GM13976 (cell line): ENCODE data around the gene ZNF512B.
A peak's percentile ranks its signal among the peaks of the same experiment; 100 is the strongest.
"Not testable (repeated sequence)": the region's sequence is repeated elsewhere in the genome, so short reads cannot be mapped to it uniquely, and the experiment has no call there.

ENCODE experiments used
- DNase-seq: peaks from one replicate; pipeline ENCODE4 v3.0.0; 2012; ENCODE audit warnings: low spot score
- in situ Hi-C: fragments of 300-500 bp; cut with MboI; formaldehyde crosslinking; loops from one replicate; pipeline ENCODE4 v1.12.0; 2022; ENCODE audit warnings: low sequenced_read_pairs, mixed read lengths, inconsistent platforms; ENCODE audit not compliant: unreplicated experiment
- TF ChIP-seq, protein P1 (sequence below): IDR thresholded peaks from 2 replicates; pipeline ENCODE4 v1.5.1; 2012; ENCODE audit warnings: borderline replicate concordance, mild to moderate bottlenecking; ENCODE audit not compliant: insufficient read depth; ENCODE audit errors: extremely low read depth, missing control alignments, control extremely low read depth

Gene ZNF512B

DNA sequence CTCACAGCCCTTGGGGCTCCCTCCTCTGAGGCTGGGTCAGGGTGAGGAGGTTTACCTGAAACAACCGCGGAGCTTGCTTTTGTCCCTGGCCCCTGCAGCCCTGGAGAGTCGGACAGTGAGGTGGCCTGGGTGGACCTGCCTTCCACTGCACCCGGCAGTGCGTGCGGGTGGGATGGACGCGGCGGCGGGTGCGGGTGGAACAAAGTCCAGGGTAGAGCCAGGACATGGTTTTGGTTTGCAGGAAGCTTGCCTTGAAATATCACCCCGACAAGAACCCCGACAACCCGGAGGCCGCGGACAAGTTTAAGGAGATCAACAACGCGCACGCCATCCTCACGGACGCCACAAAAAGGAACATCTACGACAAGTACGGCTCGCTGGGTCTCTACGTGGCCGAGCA, 40.7 kb downstream of the ZNF512B start:
- in situ Hi-C loops = no loop called here

DNA sequence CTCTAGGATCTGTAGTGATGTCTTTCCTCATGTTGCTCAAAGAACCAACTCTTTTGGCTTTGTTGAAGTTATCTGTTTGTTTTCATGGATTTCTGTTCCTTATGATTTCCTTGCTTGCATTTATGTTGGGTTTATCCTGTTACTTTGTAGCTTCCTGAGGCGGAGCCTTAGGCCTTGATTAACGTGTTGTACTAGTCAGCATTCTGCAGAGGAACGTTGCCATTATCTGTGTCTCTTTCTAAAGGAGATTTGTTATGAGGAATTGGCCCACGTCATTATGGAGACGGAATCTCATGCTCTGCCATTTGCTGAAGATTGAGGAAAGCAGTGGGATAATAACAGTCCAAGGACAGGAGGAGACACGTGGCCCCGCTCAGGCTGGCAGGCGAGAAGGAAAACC, 43.4 kb downstream of the ZNF512B start:
- TF ChIP-seq, protein P1, sequence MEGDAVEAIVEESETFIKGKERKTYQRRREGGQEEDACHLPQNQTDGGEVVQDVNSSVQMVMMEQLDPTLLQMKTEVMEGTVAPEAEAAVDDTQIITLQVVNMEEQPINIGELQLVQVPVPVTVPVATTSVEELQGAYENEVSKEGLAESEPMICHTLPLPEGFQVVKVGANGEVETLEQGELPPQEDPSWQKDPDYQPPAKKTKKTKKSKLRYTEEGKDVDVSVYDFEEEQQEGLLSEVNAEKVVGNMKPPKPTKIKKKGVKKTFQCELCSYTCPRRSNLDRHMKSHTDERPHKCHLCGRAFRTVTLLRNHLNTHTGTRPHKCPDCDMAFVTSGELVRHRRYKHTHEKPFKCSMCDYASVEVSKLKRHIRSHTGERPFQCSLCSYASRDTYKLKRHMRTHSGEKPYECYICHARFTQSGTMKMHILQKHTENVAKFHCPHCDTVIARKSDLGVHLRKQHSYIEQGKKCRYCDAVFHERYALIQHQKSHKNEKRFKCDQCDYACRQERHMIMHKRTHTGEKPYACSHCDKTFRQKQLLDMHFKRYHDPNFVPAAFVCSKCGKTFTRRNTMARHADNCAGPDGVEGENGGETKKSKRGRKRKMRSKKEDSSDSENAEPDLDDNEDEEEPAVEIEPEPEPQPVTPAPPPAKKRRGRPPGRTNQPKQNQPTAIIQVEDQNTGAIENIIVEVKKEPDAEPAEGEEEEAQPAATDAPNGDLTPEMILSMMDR = no peak
- in situ Hi-C loops = no loop called here
- DNase-seq = no peak

More for the DNA sequence above, 40.7 kb downstream of the ZNF512B start:
- DNase-seq = no peak
- TF ChIP-seq, protein P1 = no peak

DNA sequence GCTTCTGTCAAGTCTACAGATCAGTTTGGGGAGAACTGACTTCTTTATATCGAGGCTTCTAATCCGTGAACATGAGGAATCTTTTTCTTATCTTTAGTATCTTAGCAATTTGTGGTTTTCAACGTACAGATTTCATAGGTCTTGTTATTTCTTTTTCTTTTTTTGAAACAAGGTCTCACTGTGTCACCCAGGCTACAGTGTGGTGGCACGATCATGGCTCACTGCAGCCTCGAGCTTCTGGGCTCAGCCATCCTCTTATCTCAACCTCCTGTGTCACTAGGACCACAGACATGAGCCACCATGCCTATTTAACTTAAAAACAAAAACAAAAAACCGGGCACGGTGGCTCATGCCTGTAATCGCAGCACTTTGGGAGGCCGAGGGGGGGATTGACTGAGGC, 45.5 kb downstream of the ZNF512B start:
- in situ Hi-C loops = no loop called here
- TF ChIP-seq, protein P1 = no peak
- DNase-seq = no peak

DNA sequence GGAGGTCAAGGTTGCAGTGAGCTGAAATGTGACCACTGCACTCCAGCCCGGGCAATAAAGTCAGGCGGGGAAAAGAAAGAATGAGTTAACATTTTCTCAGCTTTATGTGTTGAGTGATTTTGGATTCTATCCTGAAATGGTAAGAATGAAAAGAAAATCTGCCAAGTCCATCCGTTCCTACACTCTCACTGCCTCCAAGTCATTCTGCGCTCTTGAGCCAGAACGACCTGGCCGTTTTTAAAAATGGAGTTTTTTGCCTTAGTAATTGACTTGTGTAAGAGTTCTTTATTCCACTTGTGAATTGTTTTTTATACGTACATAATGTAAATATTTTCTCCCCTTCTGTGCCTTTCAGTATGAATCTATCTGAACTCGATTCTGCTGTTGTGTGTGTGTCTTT, 46.1 kb downstream of the ZNF512B start:
- in situ Hi-C loops = no loop called here
- DNase-seq = no peak
- TF ChIP-seq, protein P1 = no peak

DNA sequence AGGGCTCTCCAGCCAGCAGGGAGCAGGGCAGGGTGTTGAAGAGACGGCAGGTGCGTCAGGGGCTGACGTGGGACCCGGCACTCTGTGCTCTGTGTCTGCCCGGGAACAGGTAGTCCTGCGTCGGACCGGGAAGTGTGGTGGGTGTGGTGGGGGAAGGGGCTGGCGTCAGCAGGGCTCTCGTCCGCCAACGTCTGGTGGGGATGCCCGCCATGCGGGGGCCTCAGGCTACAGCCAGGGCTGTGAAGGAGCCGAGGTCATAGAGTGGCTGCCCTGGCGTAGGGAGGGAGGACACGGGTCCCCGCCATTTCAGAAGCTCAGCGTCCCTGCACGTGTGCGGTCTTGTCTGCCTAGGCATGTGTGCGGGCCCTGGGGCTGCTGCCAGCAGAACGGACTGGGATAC, 49.5 kb downstream of the ZNF512B start:
- TF ChIP-seq, protein P1 = no peak
- peak; percentile 16 for DNase-seq
- in situ Hi-C loops = no loop called here

DNA sequence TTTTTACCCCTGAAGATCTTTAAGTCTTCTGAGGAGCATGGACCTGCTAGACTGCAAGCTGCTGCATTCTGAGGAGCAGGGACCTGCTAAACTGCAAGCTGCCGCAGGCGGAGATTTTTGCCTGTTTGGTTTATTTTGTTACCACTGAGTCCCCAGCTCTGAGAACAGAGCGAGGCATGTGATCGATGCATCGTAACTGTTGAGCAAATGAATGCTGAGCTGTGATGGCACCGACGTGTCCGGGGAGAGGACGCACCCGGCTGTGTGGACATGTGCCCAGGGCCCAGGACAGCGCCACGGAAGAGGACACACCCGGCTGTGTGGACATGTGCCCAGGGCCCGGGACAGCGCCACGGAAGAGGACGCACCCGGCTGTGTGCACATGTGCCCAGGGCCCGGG, 50.6 kb downstream of the ZNF512B start:
- TF ChIP-seq, protein P1 = no peak
- in situ Hi-C loops = no loop called here
- no peak for DNase-seq

DNA sequence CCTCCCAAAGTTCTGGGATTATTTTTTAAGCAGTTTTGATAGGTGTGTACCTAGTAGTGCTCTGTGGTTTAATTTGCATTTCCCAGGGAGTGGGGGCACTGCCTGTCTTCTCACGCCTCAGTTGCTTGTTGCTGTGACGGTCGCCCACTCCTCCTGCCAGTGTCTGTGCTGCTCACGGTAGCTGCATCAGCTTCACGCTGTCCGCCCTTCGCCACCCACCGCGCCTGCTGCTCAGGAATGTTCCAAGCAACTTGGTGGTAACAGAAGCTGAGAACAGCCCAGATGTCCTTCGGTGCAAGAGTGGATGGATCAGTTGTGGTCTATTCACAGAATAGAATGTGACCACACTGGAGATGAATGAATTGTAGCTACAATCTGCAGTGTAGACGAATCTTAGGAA, 51.9 kb downstream of the ZNF512B start:
- TF ChIP-seq, protein P1 = no peak
- DNase-seq = peak; percentile 26
- in situ Hi-C loops = no loop called here

DNA sequence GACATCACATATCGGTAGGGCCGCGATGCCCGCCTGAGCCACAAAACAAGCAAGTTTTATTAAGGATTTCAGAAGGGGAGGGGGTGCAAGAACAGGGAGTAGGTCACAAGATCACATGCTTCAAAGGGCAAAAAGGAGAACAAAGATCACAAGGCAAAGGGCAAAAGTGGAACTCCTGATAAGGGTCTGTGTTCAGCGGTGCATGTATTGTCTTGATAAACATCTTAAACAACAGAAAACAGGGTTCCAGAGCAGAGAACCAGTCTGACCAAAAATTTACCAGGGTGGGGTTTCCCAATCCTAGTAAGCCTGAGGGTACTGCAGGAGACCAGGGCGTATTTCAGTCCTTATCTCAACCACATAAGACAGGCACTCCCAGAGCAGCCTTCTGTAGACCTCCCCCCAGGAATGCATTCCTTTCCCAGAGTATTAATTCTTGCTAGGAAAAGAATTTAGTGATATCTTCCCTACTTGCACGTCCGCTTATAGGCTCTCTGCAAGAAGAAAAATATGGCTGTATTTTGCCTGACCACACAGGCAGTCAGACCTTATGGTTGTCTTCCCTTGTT, 53.3 kb downstream of the ZNF512B start:
- in situ Hi-C loops = not testable (repeated sequence)

More for the DNA sequence above, 53.3 kb downstream of the ZNF512B start:
- not testable (repeated sequence) for DNase-seq
